Calu3 (cell line): Measurements from ENCODE around the gene PPIB. TPM values are rescaled to one million over a fixed set of nuclear protein-coding genes. Genes with fewer than 3 reads are reported as not detected.

Source experiments
- BruUV-seq: library from RNA; stranded (reverse); fragments of 400-500 nt; replicated peaks from 2 replicates; lab custom pipeline; 2021; lab: Mats Ljungman, UMichigan
- CTCF ChIA-PET: fragments of 300-600 bp; sonication (Branson Sonifier 250); formaldehyde crosslinking; loops from one replicate; lab custom pipeline; 2022; ENCODE audit warnings: antibody characterized with exemption; lab: Charles Lee
- DNase-seq: peaks from one replicate; pipeline ENCODE4 v3.0.0; 2022
- H3K27ac Mint-ChIP-seq: one replicate; pipeline ENCODE4 v1.8.0; 2022; ENCODE audit warnings: mixed read lengths; ENCODE audit not compliant: unreplicated experiment
- H3K27me3 Mint-ChIP-seq: one replicate; pipeline ENCODE4 v1.8.0; 2022; ENCODE audit warnings: mixed read lengths; ENCODE audit not compliant: unreplicated experiment
- H3K36me3 Mint-ChIP-seq: one replicate; pipeline ENCODE4 v1.8.0; 2022; ENCODE audit warnings: mild to moderate bottlenecking, moderate library complexity, mixed read lengths; ENCODE audit not compliant: insufficient read depth, unreplicated experiment
- H3K4me1 Mint-ChIP-seq: one replicate; pipeline ENCODE4 v1.8.0; 2022; ENCODE audit warnings: mild to moderate bottlenecking, low read depth, mixed read lengths; ENCODE audit not compliant: unreplicated experiment
- H3K4me3 Mint-ChIP-seq: one replicate; pipeline ENCODE4 v1.8.0; 2022; ENCODE audit warnings: mild to moderate bottlenecking, low read depth, moderate library complexity, mixed read lengths; ENCODE audit not compliant: unreplicated experiment
- H3K9me3 Mint-ChIP-seq: one replicate; pipeline ENCODE4 v1.8.0; 2022; ENCODE audit warnings: low read depth, mixed read lengths; ENCODE audit not compliant: unreplicated experiment
- CTCF ChIP-seq: fragments of 200-600 bp; IDR thresholded peaks from one replicate; pipeline ENCODE4 v1.8.0; 2022; ENCODE audit warnings: antibody characterized with exemption; ENCODE audit not compliant: unreplicated experiment
- intact Hi-C: fragments of 100-400 bp; cut with micrococcal nuclease; formaldehyde crosslinking; loops from one replicate; pipeline ENCODE4 v1.10.0; 2022; ENCODE audit not compliant: unreplicated experiment
- total RNA-seq: library from RNA; stranded (reverse); gene quantifications from 2 replicates; pipeline ENCODE4 v1.2.3, GENCODE V29; 2022

The PPIB gene
- total RNA-seq, 1 experiment from 2014 or later = 690 TPM

GRCh38 chr15:64136347-64136746 lies 26.5 kb downstream of the PPIB start:
- no peaks in the 10 kb centered on the region for H3K9me3 Mint-ChIP-seq
- H3K27me3 Mint-ChIP-seq = no peaks in the 10 kb centered on the region
- no peak for DNase-seq
- intact Hi-C loops = no loop called here
- H3K27ac Mint-ChIP-seq = no peak overlapping the region
- no peaks in the 10 kb centered on the region for H3K4me1 Mint-ChIP-seq
- CTCF ChIA-PET = no interaction called here
- TF ChIP-seq CTCF = no peak
- no peak overlapping the region for H3K4me3 Mint-ChIP-seq
- no TSS peak for BruUV-seq
- peaks cover 41% of the 10 kb centered on the region for H3K36me3 Mint-ChIP-seq

GRCh38 chr15:64134345-64134829 lies 28.4 kb downstream of the PPIB start:
- no TSS peak for BruUV-seq
- no peak for TF ChIP-seq CTCF
- Mint-ChIP-seq H3K4me1 (no peaks in the 10 kb centered on the region), H3K27me3 (no peaks in the 10 kb centered on the region), H3K4me3 (no peak overlapping the region), H3K27ac (no peak overlapping the region), H3K9me3 (no peaks in the 10 kb centered on the region), H3K36me3 (peaks cover 48% of the 10 kb centered on the region)
- CTCF ChIA-PET = no interaction called here
- no peak for DNase-seq
- intact Hi-C loops = no loop called here

DNA sequence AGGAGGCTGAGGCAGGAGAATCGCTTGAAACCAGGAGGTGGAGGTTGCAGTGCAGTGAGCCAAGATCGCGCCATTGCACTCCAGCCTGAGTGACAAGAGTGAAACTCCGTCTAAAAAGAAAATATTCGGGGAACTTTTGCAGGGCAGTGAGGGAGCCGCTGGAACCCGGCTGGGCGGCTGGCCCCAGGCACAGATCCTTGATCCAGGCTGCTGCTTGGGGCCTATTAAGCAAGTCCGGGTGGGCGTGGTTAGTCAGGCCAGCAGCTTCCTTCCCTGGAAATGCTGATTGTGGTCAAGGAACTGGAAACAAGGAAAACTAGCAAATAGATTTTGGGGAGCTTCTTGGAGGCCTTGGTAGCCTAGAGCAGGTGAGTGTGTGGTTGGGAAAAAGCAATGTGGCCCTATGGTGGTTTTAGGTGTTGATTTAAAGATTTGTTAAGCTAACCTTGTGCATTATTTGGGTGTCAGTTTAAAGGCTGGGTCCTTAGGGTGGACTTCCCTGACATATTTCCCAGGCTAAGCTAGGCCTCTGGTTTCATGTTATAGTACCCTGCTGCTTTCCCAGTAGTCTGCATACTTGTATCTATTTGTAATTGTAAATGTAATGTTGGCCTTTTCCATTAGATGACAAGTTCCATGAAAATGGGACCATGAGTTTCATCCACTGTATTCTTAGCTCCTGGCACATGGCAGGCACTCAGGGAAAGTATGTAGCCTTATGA lies 29.0 kb downstream of the PPIB start:
- no peak for DNase-seq
- H3K4me3 Mint-ChIP-seq = no peak overlapping the region
- H3K36me3 Mint-ChIP-seq = peaks cover 54% of the 10 kb centered on the region
- H3K27ac Mint-ChIP-seq = no peak overlapping the region
- no peaks in the 10 kb centered on the region for H3K4me1 Mint-ChIP-seq
- no peaks in the 10 kb centered on the region for H3K27me3 Mint-ChIP-seq
- no peak for TF ChIP-seq CTCF
- no TSS peak for BruUV-seq
- CTCF ChIA-PET = no interaction called here
- intact Hi-C loops = no loop called here
- no peaks in the 10 kb centered on the region for H3K9me3 Mint-ChIP-seq

DNA sequence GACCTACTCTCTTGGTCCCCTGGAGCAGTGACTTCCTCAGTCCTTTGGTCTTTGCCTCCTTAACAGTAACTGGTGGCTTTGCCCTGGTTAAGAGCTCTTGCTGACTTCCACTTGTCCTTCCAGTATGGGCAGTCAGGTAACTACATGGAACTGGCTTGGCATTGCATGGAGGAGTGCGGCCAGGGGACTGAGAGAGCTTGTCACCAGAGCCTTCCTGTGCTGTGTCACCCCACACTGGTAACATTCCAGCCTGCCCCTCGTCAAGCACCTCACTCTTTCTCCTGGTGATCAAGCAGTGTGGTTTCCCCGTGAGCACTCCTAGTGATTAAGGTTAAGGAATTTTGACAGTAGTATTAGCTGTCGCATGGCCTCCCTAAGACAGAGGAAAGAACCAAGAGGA lies 30.6 kb downstream of the PPIB start:
- Mint-ChIP-seq H3K4me3 (no peak overlapping the region), H3K9me3 (no peaks in the 10 kb centered on the region), H3K27me3 (no peaks in the 10 kb centered on the region), H3K36me3 (peaks cover 57% of the 10 kb centered on the region), H3K27ac (no peak overlapping the region), H3K4me1 (no peaks in the 10 kb centered on the region)
- CTCF ChIA-PET = no interaction called here
- no peak for DNase-seq
- no peak for TF ChIP-seq CTCF
- intact Hi-C loops = no loop called here
- BruUV-seq = no TSS peak
